ENCODE data around the gene ERI3. TPM values are rescaled to one million over a fixed set of nuclear protein-coding genes. Genes with fewer than 3 reads are reported as not detected.
A peak's percentile ranks its signal among the peaks of the same experiment; 100 is the strongest.
"Not testable (repeated sequence)": the region's sequence is repeated elsewhere in the genome, so short reads cannot be mapped to it uniquely, and the experiment has no call there.

ERI3 gene
- total RNA-seq, 2 donors from 2014 or later, result 38.0 to 40.4 TPM

- H3K4me3 ChIP-seq, result peak within 1 kb of the TSS; percentile 83 to 93
- H3K27me3 ChIP-seq, result no peaks in the 10 kb centered on the region
Measured at GRCh38 chr1:44213222-44214112, 141.6 kb downstream of the ERI3 start, which contains the start of gene DMAP1. Gene DMAP1 (plus strand): TSS chr1:44213471. CDS start chr1:44213754, 283 bp downstream.

GRCh38 chr1:44212355-44213221, 142.5 kb downstream of the ERI3 start:
- H3K27ac ChIP-seq, result peak overlapping the region; percentile 73 to 84
- H3K4me1 ChIP-seq, result peaks cover 0 to 19% of the 10 kb centered on the region in 2 donors
- no peaks in the 10 kb centered on the region for H3K36me3 ChIP-seq
- H3K4me3 ChIP-seq, result peak overlapping the region; percentile 83 to 93
- no peaks in the 10 kb centered on the region for H3K9me3 ChIP-seq
- no peak for TF ChIP-seq CTCF (IDR thresholded peaks at IDR 0.05)
- H3K27me3 ChIP-seq, result no peaks in the 10 kb centered on the region
- DNase-seq (ENCODE audit: low spot score), result no peak

More at GRCh38 chr1:44213222-44214112, 141.6 kb downstream of the ERI3 start, which contains the start of gene DMAP1:
- no peaks in the 10 kb centered on the region for H3K9me3 ChIP-seq
- H3K4me1 ChIP-seq, result peaks cover 0 to 19% of the 10 kb centered on the region in 2 donors
- peaks cover 6% of the 10 kb centered on the region for H3K36me3 ChIP-seq
- TF ChIP-seq CTCF (IDR thresholded peaks at IDR 0.05), result peak in 1 of 2 donors; percentile 35
- DNase-seq (ENCODE audit: low spot score), result peak; percentile 92
- H3K27ac ChIP-seq, result peak within 1 kb of the TSS; percentile 73 to 84

DNA sequence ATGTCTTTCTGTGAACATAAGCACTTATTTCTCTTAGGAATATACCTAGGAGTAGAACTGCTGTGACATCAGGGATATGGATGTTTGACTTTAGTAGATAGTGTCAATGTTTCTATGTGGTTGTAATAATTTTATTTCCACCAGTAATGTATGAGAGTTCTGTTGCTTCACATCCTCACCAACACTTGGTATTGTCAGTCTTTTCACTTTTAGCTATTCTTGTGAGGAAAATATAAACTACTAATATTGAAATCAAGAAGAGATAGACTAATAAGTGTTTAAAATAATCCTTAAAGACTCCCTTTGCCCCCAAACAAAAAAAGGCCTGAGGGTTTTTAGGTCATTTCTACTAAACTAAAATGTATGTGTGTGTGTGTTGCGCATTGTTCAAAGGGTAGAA, 144.5 kb downstream of the ERI3 start:
- Histone ChIP-seq H3K27me3 (no peaks in the 10 kb centered on the region), H3K27ac (no peak overlapping the region), H3K4me1 (peaks cover 0 to 19% of the 10 kb centered on the region in 2 donors), H3K9me3 (no peaks in the 10 kb centered on the region), H3K36me3 (no peaks in the 10 kb centered on the region), H3K4me3 (no peak overlapping the region)
- TF ChIP-seq CTCF (IDR thresholded peaks at IDR 0.05), result no peak
- no peak for DNase-seq (ENCODE audit: low spot score)

DNA sequence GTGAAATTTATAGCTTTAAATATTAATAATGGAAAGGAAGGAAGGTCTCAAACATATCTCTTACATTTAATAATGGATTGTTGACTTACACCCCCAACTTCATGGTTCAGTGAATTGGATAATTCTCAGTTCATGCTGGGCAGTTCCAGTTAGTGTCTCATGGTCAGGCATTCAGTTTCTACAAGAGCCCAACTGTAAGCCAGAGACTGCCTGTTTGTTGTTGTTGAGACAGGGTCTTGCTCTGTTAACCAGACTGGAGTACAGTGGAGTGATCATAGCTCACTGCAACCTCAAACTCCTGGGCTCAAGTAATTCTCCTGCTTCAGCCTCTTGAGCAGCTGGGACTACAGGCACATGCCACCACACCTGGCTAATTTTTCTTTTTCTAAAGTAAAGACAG, 146.8 kb downstream of the ERI3 start:
- Histone ChIP-seq H3K36me3 (no peaks in the 10 kb centered on the region), H3K27ac (no peak overlapping the region), H3K4me1 (peaks cover 0 to 7% of the 10 kb centered on the region in 2 donors), H3K27me3 (no peaks in the 10 kb centered on the region), H3K9me3 (no peaks in the 10 kb centered on the region), H3K4me3 (no peak overlapping the region)
- TF ChIP-seq CTCF (IDR thresholded peaks at IDR 0.05), result no peak
- DNase-seq (ENCODE audit: low spot score), result no peak

DNA sequence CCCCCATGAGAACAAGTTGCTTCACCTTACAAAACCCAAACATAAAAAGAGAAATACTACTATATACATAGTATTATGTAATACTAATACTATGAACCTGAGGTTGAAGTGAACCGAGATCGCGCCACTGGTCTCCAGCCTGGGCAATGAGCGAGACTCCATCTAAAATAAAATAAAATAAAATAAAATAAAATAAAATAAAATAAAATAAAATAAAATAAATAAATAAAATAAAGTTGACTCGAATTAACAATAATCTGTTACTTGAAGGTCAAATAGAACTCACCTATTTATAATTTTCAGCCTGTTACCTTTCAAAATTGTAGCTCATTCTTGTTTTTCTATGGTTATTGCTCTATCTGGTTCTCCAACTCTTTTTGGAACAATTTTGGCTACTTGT, 148.5 kb downstream of the ERI3 start:
- H3K36me3 ChIP-seq; H3K27me3 ChIP-seq; H3K27ac ChIP-seq; H3K9me3 ChIP-seq; H3K4me1 ChIP-seq; DNase-seq (ENCODE audit: low spot score); H3K4me3 ChIP-seq: not testable (repeated sequence)

DNA sequence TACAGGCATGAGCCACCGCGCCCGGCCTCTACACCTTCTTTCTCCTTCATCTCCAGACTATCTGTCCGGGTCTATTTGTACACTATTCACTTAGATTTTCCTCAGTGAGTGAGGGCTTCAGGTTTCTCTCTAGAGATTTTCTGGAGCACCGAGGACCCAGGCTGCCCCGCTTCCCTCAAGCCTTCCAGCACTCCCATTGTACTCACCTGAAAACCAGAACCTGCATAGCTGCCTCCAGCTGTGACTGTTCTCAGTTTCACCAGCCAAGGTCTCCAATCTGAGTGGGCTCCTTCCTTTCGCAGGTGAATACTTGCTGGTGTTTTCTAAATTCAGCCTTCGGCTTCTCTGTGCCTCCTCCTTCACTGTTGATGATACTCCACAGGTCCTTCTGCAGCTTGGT, 154.7 kb downstream of the ERI3 start:
- no peak overlapping the region for H3K27ac ChIP-seq
- no peak overlapping the region for H3K4me3 ChIP-seq
- no peaks in the 10 kb centered on the region for H3K27me3 ChIP-seq
- no peak for TF ChIP-seq CTCF (IDR thresholded peaks at IDR 0.05)
- H3K36me3 ChIP-seq, result no peaks in the 10 kb centered on the region
- no peaks in the 10 kb centered on the region for H3K4me1 ChIP-seq
- H3K9me3 ChIP-seq, result no peaks in the 10 kb centered on the region
- no peak for DNase-seq (ENCODE audit: low spot score)

All from right atrium auricular region (tissue), 2 donors.